Skeletal muscle tissue (tissue), 4 donors: ENCODE data around the gene AFAP1L1. TPM values are rescaled to one million over a fixed set of nuclear protein-coding genes. Genes with fewer than 3 reads are reported as not detected.
"Not testable (repeated sequence)": the region's sequence is repeated elsewhere in the genome, so short reads cannot be mapped to it uniquely, and the experiment has no call there.

Experiments
- H3K27ac ChIP-seq: one replicate; pipeline ENCODE4 v1.7.0; 2013; ENCODE audit warnings: mild to moderate bottlenecking, low read depth, low read length, inconsistent platforms
- H3K27me3 ChIP-seq, 3 donors: one replicate each; pipeline ENCODE4 v1.7.0; 2013; ENCODE audit warnings: low read length in 3 of 3; ENCODE audit not compliant: control insufficient read depth in 3 of 3, insufficient read depth in 3 of 3
- H3K36me3 ChIP-seq, 3 donors: one replicate each; pipeline ENCODE4 v1.7.0; 2013; ENCODE audit warnings: low read length in 3 of 3; ENCODE audit not compliant: control insufficient read depth in 3 of 3, insufficient read depth in 3 of 3
- H3K4me1 ChIP-seq, 3 donors: one replicate each; pipeline ENCODE4 v1.7.0; 2013; ENCODE audit warnings: low read length in 3 of 3, mild to moderate bottlenecking in 3 of 3; ENCODE audit not compliant: control insufficient read depth in 3 of 3, insufficient read depth in 3 of 3
- H3K4me3 ChIP-seq, 3 donors: one replicate each; pipeline ENCODE4 v1.7.0; 2013; ENCODE audit warnings: low read length in 3 of 3
- H3K9ac ChIP-seq, 3 donors: one replicate each; pipeline ENCODE4 v1.7.0; 2013; ENCODE audit warnings: low read length in 3 of 3, mild to moderate bottlenecking in 3 of 3, moderate library complexity in 2 of 3, low read depth in 1 of 3
- H3K9me3 ChIP-seq, 3 donors: one replicate each; pipeline ENCODE4 v1.7.0; 2013; ENCODE audit warnings: low read length in 3 of 3; ENCODE audit not compliant: control insufficient read depth in 3 of 3
- total RNA-seq: library from RNA; depleted of rRNA; stranded (reverse); fragments of >200 nt; gene quantifications from one replicate; pipeline ENCODE4 v1.2.3, GENCODE V29; 2014
- donor health status: Osteomylitis.

AFAP1L1 gene
- total RNA-seq, 1 donor from 2014 or later = 75.7 TPM

DNA sequence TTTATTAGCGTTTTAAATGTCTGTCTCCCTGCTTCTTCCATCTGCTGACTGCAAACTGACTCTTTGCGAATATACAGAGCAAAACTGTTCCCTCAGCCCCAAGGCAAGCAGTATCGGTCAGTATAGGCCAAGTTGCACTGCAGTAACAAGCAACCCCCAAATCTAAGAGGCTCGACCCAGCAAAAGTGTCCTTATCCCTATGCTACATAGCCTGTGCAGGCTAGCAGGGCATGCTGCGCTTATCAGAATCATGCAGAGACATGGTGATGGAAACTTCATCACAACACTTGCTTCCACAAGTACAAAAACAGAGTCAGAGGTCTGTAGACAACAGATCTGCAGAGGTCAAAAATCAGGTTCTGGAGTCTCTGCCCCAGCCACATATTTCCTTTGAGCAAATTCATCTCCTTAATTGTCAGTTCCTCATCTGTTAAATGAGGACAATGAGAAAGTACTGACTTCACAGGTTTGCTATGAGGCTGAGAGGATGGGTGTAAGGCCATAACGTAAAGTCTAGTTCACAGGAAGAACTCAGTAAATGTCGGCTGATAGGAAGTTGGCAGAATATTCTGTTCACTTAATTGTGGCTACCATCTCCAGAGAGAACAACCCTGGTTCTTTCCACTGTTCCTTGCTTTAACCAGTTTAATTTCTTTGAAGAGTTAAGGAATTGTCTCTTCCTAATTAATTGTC lies 117.0 kb downstream of the AFAP1L1 start:
- Histone ChIP-seq H3K4me3 (no peak overlapping the region), H3K4me1 (peaks cover 33 to 43% (median 34%) of the 10 kb centered on the region in 3 donors), H3K36me3 (no peaks in the 10 kb centered on the region), H3K9ac (no peak overlapping the region), H3K27ac (peak overlapping the region; percentile 67), H3K9me3 (no peaks in the 10 kb centered on the region), H3K27me3 (no peaks in the 10 kb centered on the region)

DNA sequence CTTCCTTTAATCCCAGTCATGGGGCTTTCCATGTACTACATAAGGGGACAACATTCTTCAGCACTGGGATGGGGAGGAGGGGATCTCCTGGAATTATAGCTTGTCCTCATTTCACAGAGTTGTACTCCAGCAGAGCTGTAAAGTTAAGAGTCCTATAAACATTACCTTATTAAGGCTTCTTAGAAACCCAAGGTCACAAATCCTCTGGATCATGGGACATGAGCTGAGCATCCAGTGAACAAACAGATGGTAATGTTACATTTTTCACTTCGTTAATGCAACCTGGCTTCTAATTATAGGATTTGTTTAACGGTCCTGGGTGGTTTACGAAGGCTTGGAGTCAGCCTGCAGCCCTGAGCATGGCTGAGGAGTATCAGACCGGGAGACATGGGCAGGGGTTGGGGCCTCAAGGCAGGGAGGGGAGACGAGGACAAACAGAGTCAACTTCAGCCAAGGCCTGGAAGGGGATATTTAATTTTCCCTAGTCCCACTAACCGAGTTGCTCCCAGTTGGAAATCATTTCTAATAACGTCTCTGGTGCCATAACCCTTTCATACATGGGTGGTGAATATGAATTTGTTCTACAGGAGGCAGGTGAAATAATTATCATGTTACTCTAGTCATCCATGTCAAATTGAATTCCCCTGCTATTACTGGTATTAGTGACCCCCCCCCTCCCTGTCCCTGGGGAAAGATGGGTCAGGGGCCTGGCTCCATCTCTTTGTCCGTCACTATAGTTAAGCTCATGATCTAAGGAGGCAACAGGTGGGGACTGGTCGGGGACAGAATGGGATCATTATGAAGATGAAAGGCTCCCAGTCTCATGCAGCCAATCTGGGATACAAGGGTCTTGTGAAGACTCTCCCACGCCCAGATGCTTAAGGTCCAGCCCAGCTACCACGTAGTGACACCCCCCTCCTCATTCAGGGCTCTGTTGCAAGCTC lies 118.2 kb downstream of the AFAP1L1 start:
- Histone ChIP-seq H3K36me3 (no peaks in the 10 kb centered on the region), H3K4me1 (peaks cover 27 to 36% (median 31%) of the 10 kb centered on the region in 3 donors)

DNA sequence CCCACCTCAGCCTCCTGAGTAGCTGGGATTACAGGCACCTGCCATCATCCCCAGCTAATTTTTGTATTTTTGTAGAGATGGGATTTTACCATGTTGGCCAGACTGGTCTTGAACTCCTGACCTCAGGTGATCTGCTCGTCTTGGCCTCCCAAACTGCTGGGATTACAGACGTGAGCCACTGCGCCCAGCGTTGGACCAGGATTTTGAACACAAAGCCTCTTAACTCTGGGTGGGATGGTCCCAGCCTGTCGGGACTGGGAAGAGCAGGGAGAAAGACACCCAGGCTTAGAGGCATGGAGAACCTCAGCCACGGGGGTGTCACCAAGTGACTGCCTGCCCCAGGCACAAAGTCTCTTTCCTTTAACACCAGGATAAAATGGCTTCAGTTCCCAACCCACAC lies 119.4 kb downstream of the AFAP1L1 start:
- H3K27ac ChIP-seq, H3K9me3 ChIP-seq, H3K36me3 ChIP-seq, H3K4me3 ChIP-seq, H3K9ac ChIP-seq, H3K27me3 ChIP-seq: not testable (repeated sequence)
- H3K4me1 ChIP-seq = peaks cover 20 to 31% (median 27%) of the 10 kb centered on the region in 3 donors

More for the DNA sequence above, 118.2 kb downstream of the AFAP1L1 start:
- Histone ChIP-seq H3K4me3 (no peak overlapping the region), H3K9ac (no peak overlapping the region), H3K27me3 (no peaks in the 10 kb centered on the region), H3K27ac (peak overlapping the region; percentile 67), H3K9me3 (no peaks in the 10 kb centered on the region)

Other genes with a start within 250 kb of the AFAP1L1 start
- 5.7 TPM for gene SH3TC2, start 208.8 kb upstream of the AFAP1L1 start, total RNA-seq
- gene ABLIM3, start 130.4 kb upstream of the AFAP1L1 start, total RNA-seq = 15.1 TPM
- gene GRPEL2, start 73.6 kb downstream of the AFAP1L1 start, total RNA-seq = 14.1 TPM
- 3.7 TPM for gene PCYOX1L, start 86.2 kb downstream of the AFAP1L1 start, total RNA-seq
- 247 TPM for gene IL17B, start 107.4 kb downstream of the AFAP1L1 start, total RNA-seq